Measurements from ENCODE around the gene MTARC2. TPM values are rescaled to one million over a fixed set of nuclear protein-coding genes. Genes with fewer than 3 reads are reported as not detected.

MTARC2 gene
- total RNA-seq, result 17.2 and 22.6 TPM in 2 replicates
- total RNA-seq (2013), result 5.0 TPM
- 3.9 and 16.3 TPM in 2 replicates for polyA plus RNA-seq
- 1.4 and 7.9 TPM in 2 replicates for polyA minus RNA-seq

- ATAC-seq (ENCODE audit: low read depth), result peak; percentile 93
- peak within 1 kb of the TSS; percentile 59 for H3K27ac Mint-ChIP-seq
- no peaks in the 10 kb centered on the region for H3K9me3 Mint-ChIP-seq (ENCODE audit: insufficient read depth)
- no peak within 1 kb of the TSS for H3K27ac ChIP-seq (ENCODE audit: low read length in 2 of 2)
- peaks cover 24% of the 10 kb centered on the region for H3K4me1 Mint-ChIP-seq
- H4K20me1 ChIP-seq (ENCODE audit: control insufficient read depth, insufficient read depth, low read length, poor library complexity, severe bottlenecking), result no peaks in the 10 kb centered on the region
- no peaks in the 10 kb centered on the region for H3K79me2 ChIP-seq (ENCODE audit: control insufficient read depth, insufficient read depth, low read length)
- H3K27me3 Mint-ChIP-seq, result peaks cover 40% of the 10 kb centered on the region
- H3K4me3 Mint-ChIP-seq, result peak within 1 kb of the TSS; percentile 92
- H3K4me1 ChIP-seq (ENCODE audit: control insufficient read depth in 2 of 2, insufficient read depth in 2 of 2, low read length in 2 of 2), result peaks cover 16 to 20% of the 10 kb centered on the region in 2 donors
- WGBS (ENCODE audit: insufficient coverage), result 4% methylated on average over 77 of the region's 77 CpGs
- intact Hi-C loops (cut with micrococcal nuclease), result loop anchor here (1.0 kb wide), 1 partner anchor 22 kb away; no protein-coding TSS in a partner anchor
- no peaks in the 10 kb centered on the region for H3K36me3 ChIP-seq (replicated peaks in 1 of 2; ENCODE audit: control extremely low read depth in 1 of 2, control insufficient read depth in 1 of 2, extremely low read depth in 1 of 2, insufficient read depth in 2 of 2, low read length in 1 of 2)
- peak within 1 kb of the TSS; percentile 77 for H3K4me2 ChIP-seq (replicated peaks; ENCODE audit: low read depth, low read length, poor library complexity, severe bottlenecking)
- POLR2A ChIA-PET, result interaction anchor here (0.9 to 1.9 kb wide), 4 partner anchors 20 to 58 kb away, joined by 3 to 9 read pairs (median 3); partner anchors contain the start of gene C1orf115
- H3K9me3 ChIP-seq (ENCODE audit: control extremely low read depth in 1 of 3, control insufficient read depth in 2 of 3, insufficient read depth in 1 of 3, low read length in 2 of 3), result no peaks in the 10 kb centered on the region
- H3K27me3 ChIP-seq (replicated peaks in 1 of 4; ENCODE audit: control extremely low read depth in 1 of 4, control insufficient read depth in 3 of 4, insufficient read depth in 4 of 4, low read length in 3 of 4), result peaks cover 0 to 36% (median 11%) of the 10 kb centered on the region in 4 experiments
- CTCF ChIA-PET, result interaction anchor here (1.1 to 5.5 kb wide), 4 partner anchors 13 to 67 kb away, joined by 4 to 25 read pairs (median 14); no protein-coding TSS in a partner anchor
- DNase-seq, result peak; percentile 52
- peak within 1 kb of the TSS; percentile 74 for H2AFZ ChIP-seq (ENCODE audit: insufficient read depth, low read depth, low read length, poor library complexity, severe bottlenecking)
- TF ChIP-seq EZH2 (IDR thresholded peaks at IDR 0.05; ENCODE audit: borderline replicate concordance, insufficient read depth, low read depth, low read length, poor library complexity, severe bottlenecking), result no peak
- TF ChIP-seq, protein P1, sequence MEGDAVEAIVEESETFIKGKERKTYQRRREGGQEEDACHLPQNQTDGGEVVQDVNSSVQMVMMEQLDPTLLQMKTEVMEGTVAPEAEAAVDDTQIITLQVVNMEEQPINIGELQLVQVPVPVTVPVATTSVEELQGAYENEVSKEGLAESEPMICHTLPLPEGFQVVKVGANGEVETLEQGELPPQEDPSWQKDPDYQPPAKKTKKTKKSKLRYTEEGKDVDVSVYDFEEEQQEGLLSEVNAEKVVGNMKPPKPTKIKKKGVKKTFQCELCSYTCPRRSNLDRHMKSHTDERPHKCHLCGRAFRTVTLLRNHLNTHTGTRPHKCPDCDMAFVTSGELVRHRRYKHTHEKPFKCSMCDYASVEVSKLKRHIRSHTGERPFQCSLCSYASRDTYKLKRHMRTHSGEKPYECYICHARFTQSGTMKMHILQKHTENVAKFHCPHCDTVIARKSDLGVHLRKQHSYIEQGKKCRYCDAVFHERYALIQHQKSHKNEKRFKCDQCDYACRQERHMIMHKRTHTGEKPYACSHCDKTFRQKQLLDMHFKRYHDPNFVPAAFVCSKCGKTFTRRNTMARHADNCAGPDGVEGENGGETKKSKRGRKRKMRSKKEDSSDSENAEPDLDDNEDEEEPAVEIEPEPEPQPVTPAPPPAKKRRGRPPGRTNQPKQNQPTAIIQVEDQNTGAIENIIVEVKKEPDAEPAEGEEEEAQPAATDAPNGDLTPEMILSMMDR (IDR thresholded peaks at IDR 0.05), result no peak
- peak within 1 kb of the TSS in 4 of 5 experiments; percentile 42 to 65 (median 58) for H3K4me3 ChIP-seq (ENCODE audit: control extremely low read depth in 1 of 5, extremely low read depth in 1 of 5, insufficient read depth in 1 of 5, low read depth in 2 of 5, low read length in 4 of 5)
- H3K9ac ChIP-seq (ENCODE audit: low read length), result peak within 1 kb of the TSS; percentile 65
These were observed at the start of gene MTARC2 for GRCh38 chr1:220748089-220748934. Gene MTARC2 (plus strand): TSS chr1:220748322. CDS start chr1:220748532, 210 bp downstream.

All from B cell (primary cell).